HG03175 (cell line): ENCODE results near the gene PPP1CA.

ENCODE experiments used
- ATAC-seq: cut with Tn5 transposase; IDR thresholded peaks from one replicate; pipeline ENCODE4 v1.9.1; 2021; ENCODE audit warnings: mild to moderate bottlenecking, moderate library complexity; ENCODE audit not compliant: unreplicated experiment

Gene PPP1CA

GRCh38 chr11:67387518-67387917 is 14.1 kb downstream of the PPP1CA start:
- no peak for ATAC-seq

- no peak for ATAC-seq
Observed at GRCh38 chr11:67387069-67387468, 14.6 kb downstream of the PPP1CA start.

GRCh38 chr11:67384851-67385366 is 16.7 kb downstream of the PPP1CA start:
- no peak for ATAC-seq

GRCh38 chr11:67382276-67383136 is 19.2 kb downstream of the PPP1CA start:
- no peak for ATAC-seq

- no peak for ATAC-seq
Observed at GRCh38 chr11:67381244-67381972, 20.2 kb downstream of the PPP1CA start.

- ATAC-seq, result no peak
Observed at GRCh38 chr11:67379061-67380058, 22.3 kb downstream of the PPP1CA start.

GRCh38 chr11:67378544-67378943 is 23.1 kb downstream of the PPP1CA start:
- no peak for ATAC-seq

GRCh38 chr11:67376873-67377808 is 24.5 kb downstream of the PPP1CA start:
- no peak for ATAC-seq

GRCh38 chr11:67376063-67376820 is 25.4 kb downstream of the PPP1CA start:
- ATAC-seq, result no peak

- ATAC-seq, result no peak
Observed at GRCh38 chr11:67375320-67376055, 26.2 kb downstream of the PPP1CA start.

GRCh38 chr11:67374571-67375281 is 26.9 kb downstream of the PPP1CA start:
- no peak for ATAC-seq

GRCh38 chr11:67373648-67374570 is 27.7 kb downstream of the PPP1CA start:
- no peak for ATAC-seq

- ATAC-seq, result no peak
Observed at GRCh38 chr11:67372993-67373647, 28.5 kb downstream of the PPP1CA start, which contains the start of gene CLCF1. CLCF1 (minus strand) TSS chr11:67373598; CDS start chr11:67373539, 59 bp downstream.

GRCh38 chr11:67372321-67372992 is 29.2 kb downstream of the PPP1CA start:
- ATAC-seq, result no peak

GRCh38 chr11:67371911-67372320 is 29.7 kb downstream of the PPP1CA start:
- ATAC-seq, result no peak
